BE2C (cell line): ENCODE results near the gene DBP.

Source experiments
- DNase-seq: peaks from one replicate; pipeline ENCODE4 v3.0.0-alpha.2; 2020
- H3K27me3 ChIP-seq: fragments of 250-450 bp; sonication (Bioruptor Pico); 2 replicates; pipeline ENCODE4 v1.5.1; 2020; ENCODE audit warnings: mild to moderate bottlenecking
- H3K36me3 ChIP-seq: fragments of 250-450 bp; sonication (Bioruptor Pico); 2 replicates; pipeline ENCODE4 v1.5.1; 2020; ENCODE audit warnings: mild to moderate bottlenecking
- H3K4me1 ChIP-seq: fragments of 250-450 bp; sonication (Bioruptor Pico); 2 replicates; pipeline ENCODE4 v1.5.1; 2020
- H3K4me3 ChIP-seq: 2 replicates; pipeline ENCODE4 v1.5.1; 2011; ENCODE audit warnings: low read depth, low read length
- H3K9me3 ChIP-seq: fragments of 250-450 bp; sonication (Bioruptor Pico); 2 replicates; pipeline ENCODE4 v1.5.1; 2020
- TF ChIP-seq, protein P1 (sequence below): IDR thresholded peaks from 2 replicates; pipeline ENCODE4 v1.5.1; 2012; ENCODE audit warnings: mild to moderate bottlenecking, low read depth, low read length

DBP gene

DNA sequence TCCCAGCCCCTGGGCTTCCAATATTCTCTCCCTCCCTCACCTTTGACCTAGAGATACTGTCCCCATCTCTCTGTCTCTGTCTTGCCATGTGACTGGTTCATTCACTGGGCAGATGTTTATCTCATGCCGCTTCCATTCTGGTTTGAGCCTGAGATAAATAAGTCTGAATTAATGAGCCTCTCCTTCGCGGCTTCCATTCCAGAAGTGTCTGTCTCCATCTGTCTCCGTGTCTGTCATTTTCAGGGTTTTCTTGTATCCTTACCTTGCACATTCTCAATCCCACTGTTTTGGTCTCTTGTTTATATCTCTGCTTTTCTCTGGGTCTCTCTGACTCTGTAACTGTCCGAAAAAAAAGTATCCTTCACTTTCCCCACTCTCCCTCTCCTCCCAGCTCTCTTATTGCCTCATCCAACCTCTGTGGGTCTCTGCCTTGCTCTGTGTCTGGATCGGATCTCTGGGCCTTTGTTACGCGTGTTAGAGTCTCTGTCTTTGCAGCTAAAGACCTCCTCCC is 13.6 kb downstream of the DBP start:
- H3K4me1 ChIP-seq: no peaks in the 10 kb centered on the region
- DNase-seq: no peak
- H3K36me3 ChIP-seq: peaks cover 2% of the 10 kb centered on the region
- H3K9me3 ChIP-seq: no peaks in the 10 kb centered on the region
- TF ChIP-seq, protein P1, sequence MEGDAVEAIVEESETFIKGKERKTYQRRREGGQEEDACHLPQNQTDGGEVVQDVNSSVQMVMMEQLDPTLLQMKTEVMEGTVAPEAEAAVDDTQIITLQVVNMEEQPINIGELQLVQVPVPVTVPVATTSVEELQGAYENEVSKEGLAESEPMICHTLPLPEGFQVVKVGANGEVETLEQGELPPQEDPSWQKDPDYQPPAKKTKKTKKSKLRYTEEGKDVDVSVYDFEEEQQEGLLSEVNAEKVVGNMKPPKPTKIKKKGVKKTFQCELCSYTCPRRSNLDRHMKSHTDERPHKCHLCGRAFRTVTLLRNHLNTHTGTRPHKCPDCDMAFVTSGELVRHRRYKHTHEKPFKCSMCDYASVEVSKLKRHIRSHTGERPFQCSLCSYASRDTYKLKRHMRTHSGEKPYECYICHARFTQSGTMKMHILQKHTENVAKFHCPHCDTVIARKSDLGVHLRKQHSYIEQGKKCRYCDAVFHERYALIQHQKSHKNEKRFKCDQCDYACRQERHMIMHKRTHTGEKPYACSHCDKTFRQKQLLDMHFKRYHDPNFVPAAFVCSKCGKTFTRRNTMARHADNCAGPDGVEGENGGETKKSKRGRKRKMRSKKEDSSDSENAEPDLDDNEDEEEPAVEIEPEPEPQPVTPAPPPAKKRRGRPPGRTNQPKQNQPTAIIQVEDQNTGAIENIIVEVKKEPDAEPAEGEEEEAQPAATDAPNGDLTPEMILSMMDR: no peak
- H3K27me3 ChIP-seq: no peaks in the 10 kb centered on the region
- peak overlapping the region; percentile 41 for H3K4me3 ChIP-seq

DNA sequence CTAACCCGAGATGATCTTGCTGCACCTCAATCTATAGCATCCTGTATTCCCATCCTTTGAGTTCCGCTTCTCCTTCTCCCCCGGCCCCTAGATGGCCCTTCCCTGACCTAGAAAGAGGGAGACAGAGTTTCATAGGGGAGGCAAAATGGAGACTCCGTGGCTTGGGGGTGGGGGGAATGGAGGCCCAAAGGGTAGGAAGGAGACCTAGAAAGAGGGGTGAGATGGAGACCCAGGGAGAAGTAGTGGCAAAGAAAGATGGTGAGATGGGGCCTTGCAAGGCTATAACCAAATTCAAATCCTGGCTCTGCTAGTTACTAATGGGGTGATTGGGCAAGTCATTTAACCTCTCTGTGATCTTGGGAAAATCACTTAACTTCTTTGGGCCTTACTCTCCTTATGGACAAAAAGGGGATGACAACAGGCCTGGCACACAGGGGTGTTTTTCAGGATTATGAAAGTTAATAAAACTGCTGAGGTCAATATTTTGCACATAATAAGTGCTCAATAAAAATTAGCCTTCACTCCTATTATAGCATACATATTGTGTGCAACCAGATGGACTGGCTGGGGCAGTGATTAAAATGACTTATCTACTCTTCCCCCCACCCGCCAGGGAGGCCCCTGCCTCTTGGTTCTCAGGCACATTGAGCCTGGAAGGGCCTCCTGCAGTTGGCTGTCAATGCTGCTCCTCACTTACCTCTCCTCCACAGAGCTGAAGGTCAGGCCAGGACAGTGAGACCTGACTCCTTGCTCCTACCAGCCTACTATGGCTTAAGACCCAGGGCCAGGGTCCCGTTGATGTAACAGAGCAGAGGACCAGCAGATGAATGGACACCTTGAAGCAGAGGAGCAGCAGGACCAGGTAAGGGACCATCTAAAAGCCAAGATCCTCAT is 17.2 kb downstream of the DBP start:
- TF ChIP-seq, protein P1: no peak
- no peak for DNase-seq
- Histone ChIP-seq H3K4me1 (peaks cover 10% of the 10 kb centered on the region; the same call in 1 of the 2 replicates), H3K4me3 (peak overlapping the region; percentile 100), H3K36me3 (peaks cover 38% of the 10 kb centered on the region), H3K27me3 (no peaks in the 10 kb centered on the region), H3K9me3 (no peaks in the 10 kb centered on the region)

DNA sequence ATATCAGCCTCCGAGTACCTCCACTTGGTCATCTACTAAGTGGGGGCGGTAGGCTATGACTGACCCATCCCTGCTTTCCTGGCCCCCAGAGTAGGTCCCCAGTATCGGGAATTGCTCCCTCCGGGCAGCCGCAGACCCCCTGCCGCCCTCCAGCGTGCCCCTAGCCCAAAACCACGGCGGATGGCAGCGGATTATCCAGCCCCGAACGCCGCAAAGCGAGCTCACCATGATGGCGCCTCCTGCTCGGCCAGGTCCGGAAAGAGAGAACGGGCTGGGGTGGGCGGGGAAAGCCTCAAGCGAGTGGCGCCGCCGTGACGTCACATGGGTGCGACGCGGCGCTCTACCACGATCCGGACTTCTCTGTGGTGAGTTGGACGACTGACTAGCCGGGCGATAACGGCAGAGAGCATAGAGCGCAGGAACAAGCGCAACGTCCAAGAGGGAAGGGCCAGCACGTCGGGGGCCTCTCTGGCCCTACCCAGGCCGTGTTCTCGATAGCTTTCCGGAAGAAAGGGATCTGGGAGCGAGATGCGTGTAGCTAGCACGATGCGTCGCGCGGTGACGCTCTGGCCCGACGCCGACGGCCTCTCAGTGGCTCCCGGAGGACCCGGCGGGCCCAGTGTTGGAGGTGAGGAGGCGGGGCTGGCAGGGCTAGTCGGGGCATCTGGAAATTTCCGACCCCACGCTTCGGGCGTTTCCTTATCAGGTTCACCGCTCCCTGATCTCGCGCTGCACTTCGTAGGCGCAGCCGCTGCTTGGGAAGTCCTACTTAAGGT is 18.1 kb downstream of the DBP start, which contains the start of the genes RPL18 and SPHK2:
Gene RPL18 (minus strand): TSS at position 263 of the 776 bp plus-strand sequence. CDS start 35 bp downstream, at position 228.
Gene SPHK2 (plus strand): TSS at position 591 of the 776 bp plus-strand sequence. CDS start 1,009 bp downstream, outside the sequence.
- TF ChIP-seq, protein P1: no peak
- no peaks in the 10 kb centered on the region for H3K27me3 ChIP-seq
- peaks cover 19% of the 10 kb centered on the region for H3K4me1 ChIP-seq
- H3K36me3 ChIP-seq: peaks cover 47% of the 10 kb centered on the region
- H3K4me3 ChIP-seq: peak within 1 kb of the TSS; percentile 100
- no peaks in the 10 kb centered on the region for H3K9me3 ChIP-seq
- peak; percentile 99 for DNase-seq

DNA sequence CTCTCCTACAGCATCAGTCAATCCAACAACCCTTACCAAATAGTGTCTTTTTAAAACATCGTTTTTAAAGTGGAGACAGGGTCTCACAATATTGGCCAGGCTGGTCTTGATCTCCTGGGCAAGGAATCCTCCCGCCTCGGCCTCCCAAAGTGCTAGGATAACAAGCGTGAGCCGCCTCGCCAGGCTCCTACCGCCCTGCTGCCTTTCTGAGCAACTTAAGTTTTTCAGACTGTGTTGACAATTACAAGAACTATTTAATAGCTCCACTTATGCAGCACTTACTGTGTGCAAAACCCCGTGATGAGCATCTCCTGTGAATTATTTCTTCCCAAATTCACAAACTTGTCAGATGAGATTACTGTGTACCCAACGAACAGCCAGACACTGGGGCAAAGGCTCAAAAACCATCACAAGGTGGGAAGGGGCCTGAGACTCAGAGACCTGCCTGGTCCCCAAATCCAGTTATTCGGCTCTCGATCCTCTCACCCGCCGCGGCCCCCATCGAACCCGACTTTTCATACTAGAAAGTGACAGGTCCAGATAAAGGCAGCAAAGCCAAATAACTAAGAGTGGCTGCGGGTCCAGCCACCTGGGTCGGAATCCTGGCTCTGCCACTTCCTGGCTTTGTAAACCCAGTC is 18.8 kb downstream of the DBP start:
- peak overlapping the region; percentile 100 for H3K4me3 ChIP-seq

DNA sequence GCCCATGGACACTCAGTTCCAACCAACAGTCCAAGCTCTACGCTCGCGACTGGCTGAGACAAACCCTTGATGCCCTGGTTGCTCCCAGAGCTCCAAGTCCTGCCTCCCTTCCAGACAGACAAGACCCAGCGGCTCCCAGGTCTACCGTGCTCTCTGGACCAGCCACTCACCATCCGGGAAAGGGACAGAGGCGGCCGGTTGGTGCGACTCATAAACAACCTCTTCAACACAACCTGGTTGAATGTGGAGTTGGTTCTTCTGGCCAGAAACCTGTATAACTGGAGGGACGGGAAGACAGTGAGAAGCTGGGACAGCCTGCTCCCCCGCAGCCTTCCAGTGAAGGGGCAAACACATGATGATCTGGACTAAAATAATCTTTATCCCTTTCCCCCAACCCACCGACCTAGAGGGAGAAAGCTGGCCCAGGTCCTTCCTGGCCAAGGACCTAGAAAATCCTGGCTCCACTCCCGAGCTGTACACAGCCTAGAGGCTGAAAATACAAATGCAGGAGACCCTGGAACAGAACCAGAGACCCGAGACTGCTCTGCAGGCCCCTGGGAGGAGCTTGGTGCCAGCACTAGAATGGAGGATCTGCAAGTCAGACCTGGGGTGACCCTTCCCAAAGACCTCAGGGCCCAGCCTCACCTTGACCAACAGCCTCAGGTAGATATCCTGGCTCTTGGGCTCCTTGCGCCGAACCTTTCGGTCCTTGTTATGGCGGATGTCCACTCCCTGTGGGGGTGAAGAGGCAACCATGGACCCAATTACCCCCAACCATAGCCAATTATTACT is 19.8 kb downstream of the DBP start:
- TF ChIP-seq, protein P1: no peak
- H3K4me3 ChIP-seq: peak overlapping the region; percentile 100
- no peak for DNase-seq
- H3K27me3 ChIP-seq: no peaks in the 10 kb centered on the region
- H3K9me3 ChIP-seq: no peaks in the 10 kb centered on the region
- peaks cover 47% of the 10 kb centered on the region for H3K36me3 ChIP-seq
- H3K4me1 ChIP-seq: peaks cover 25% of the 10 kb centered on the region

More for the DNA sequence above, 18.8 kb downstream of the DBP start:
- no peak for DNase-seq
- TF ChIP-seq, protein P1: no peak
- peaks cover 25% of the 10 kb centered on the region for H3K4me1 ChIP-seq
- peaks cover 47% of the 10 kb centered on the region for H3K36me3 ChIP-seq
- no peaks in the 10 kb centered on the region for H3K9me3 ChIP-seq
- H3K27me3 ChIP-seq: no peaks in the 10 kb centered on the region
